Ovary (tissue), 3 donors: ENCODE data around the gene NOL3.

Source experiments
- EP300 ChIP-seq: sonication (generic); formaldehyde crosslinking; IDR thresholded peaks from one replicate; pipeline ENCODE4 v1.6.1; 2017; ENCODE audit warnings: antibody characterized with exemption
- TF ChIP-seq, protein P1 (sequence below), 3 donors: fragments of 450-650 bp in 2 of 3; fragments of 200-600 bp in 1 of 3; IDR thresholded peaks; one replicate each; pipeline versions ENCODE4 v1.5.1 to v1.8.0; 2016 to 2022; ENCODE audit warnings: antibody characterized with exemption in 3 of 3, mild to moderate bottlenecking in 1 of 3
- donor health status: DM: no; HTN: no; CAD: no.

DNA sequence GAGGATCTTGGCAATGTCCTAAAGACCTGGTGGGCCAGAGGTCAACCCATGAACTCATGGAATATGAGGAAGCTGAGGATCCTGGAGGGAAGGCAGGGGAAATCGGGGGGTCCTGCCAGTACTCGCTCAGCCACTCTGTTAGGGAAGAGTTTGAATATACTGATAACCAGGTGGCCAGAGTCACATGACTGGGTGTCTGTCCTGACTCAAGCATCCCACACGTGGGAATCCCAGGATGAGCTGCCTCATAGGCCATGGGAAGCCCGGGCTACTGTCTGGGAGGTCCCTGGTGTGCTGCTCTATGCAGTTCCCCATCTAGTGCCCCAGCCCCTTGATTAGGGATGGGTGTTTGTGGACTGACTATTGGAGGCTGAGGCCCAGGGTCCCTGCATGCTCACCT is 18.0 kb downstream of the NOL3 start:
- TF ChIP-seq, protein P1, sequence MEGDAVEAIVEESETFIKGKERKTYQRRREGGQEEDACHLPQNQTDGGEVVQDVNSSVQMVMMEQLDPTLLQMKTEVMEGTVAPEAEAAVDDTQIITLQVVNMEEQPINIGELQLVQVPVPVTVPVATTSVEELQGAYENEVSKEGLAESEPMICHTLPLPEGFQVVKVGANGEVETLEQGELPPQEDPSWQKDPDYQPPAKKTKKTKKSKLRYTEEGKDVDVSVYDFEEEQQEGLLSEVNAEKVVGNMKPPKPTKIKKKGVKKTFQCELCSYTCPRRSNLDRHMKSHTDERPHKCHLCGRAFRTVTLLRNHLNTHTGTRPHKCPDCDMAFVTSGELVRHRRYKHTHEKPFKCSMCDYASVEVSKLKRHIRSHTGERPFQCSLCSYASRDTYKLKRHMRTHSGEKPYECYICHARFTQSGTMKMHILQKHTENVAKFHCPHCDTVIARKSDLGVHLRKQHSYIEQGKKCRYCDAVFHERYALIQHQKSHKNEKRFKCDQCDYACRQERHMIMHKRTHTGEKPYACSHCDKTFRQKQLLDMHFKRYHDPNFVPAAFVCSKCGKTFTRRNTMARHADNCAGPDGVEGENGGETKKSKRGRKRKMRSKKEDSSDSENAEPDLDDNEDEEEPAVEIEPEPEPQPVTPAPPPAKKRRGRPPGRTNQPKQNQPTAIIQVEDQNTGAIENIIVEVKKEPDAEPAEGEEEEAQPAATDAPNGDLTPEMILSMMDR (IDR thresholded peaks at IDR 0.05) = no peak
- TF ChIP-seq EP300 = no peak
